Karpas-422 (cell line): Measurements from ENCODE around the gene SYNE1. TPM values are rescaled to one million over a fixed set of nuclear protein-coding genes. Genes with fewer than 3 reads are reported as not detected.

Source experiments
- DNase-seq: peaks from one replicate; pipeline ENCODE4 v3.0.0-alpha.2; 2015
- H2AFZ ChIP-seq: fragments of 200-600 bp; sonication (generic); 2 replicates; pipeline ENCODE4 v1.6.1; 2014; ENCODE audit warnings: antibody characterized with exemption, low read length, mixed read lengths
- H3K27ac ChIP-seq: fragments of 200-600 bp; sonication (generic); 2 replicates; pipeline ENCODE4 v1.5.1; 2014; ENCODE audit warnings: mild to moderate bottlenecking, low read length, moderate library complexity
- H3K27me3 ChIP-seq: fragments of 200-600 bp; sonication (generic); 2 replicates; pipeline ENCODE4 v1.6.1; 2014; ENCODE audit warnings: low read length, mixed read lengths
- H3K36me3 ChIP-seq: fragments of 200-600 bp; sonication (generic); 2 replicates; pipeline ENCODE4 v1.6.1; 2014; ENCODE audit warnings: low read length, mixed read lengths; ENCODE audit not compliant: insufficient read depth
- H3K4me1 ChIP-seq: fragments of 200-600 bp; sonication (generic); 2 replicates; pipeline ENCODE4 v1.6.1; 2014; ENCODE audit warnings: mild to moderate bottlenecking, low read length, mixed read lengths
- H3K4me2 ChIP-seq: fragments of 200-600 bp; sonication (generic); 2 replicates; pipeline ENCODE4 v1.6.1; 2014; ENCODE audit warnings: low read length, low read depth, mild to moderate bottlenecking; ENCODE audit not compliant: poor library complexity, severe bottlenecking
- H3K4me3 ChIP-seq: fragments of 200-600 bp; sonication (generic); 2 replicates; pipeline ENCODE4 v1.5.1; 2014; ENCODE audit warnings: mild to moderate bottlenecking, antibody characterized with exemption, low read length, mixed read lengths
- H3K79me2 ChIP-seq: fragments of 200-600 bp; sonication (generic); 2 replicates; pipeline ENCODE4 v1.6.1; 2014; ENCODE audit warnings: mild to moderate bottlenecking, low read length, mixed read lengths
- H3K9ac ChIP-seq: fragments of 200-600 bp; sonication (generic); 2 replicates; pipeline ENCODE4 v1.6.0; 2014; ENCODE audit warnings: low read length
- H3K9me2 ChIP-seq: fragments of 200-600 bp; sonication (generic), shearing (Covaris generic); replicated peaks from 2 replicates; pipeline ENCODE4 v1.6.0; 2014; ENCODE audit warnings: mild to moderate bottlenecking, low read length, moderate library complexity; ENCODE audit not compliant: insufficient read depth
- H3K9me3 ChIP-seq: fragments of 300-700, 200-600 bp; sonication (generic); 2 replicates; pipeline ENCODE4 v1.6.1; 2014; ENCODE audit warnings: low read length, mixed read lengths
- H4K20me1 ChIP-seq: fragments of 200-600 bp; sonication (generic); 2 replicates; pipeline ENCODE4 v1.6.1; 2014; ENCODE audit warnings: mild to moderate bottlenecking, antibody characterized with exemption, low read length, low read depth; ENCODE audit not compliant: insufficient read depth
- total RNA-seq: library from RNA; depleted of rRNA; stranded (reverse); fragments of >200 nt; shearing (Covaris generic); gene quantifications from 2 replicates; pipeline ENCODE4 v1.2.3, GENCODE V29; 2014; ENCODE audit warnings: low replicate concordance

SYNE1 gene
- total RNA-seq, 1 experiment from 2014 or later = 137 TPM

- Histone ChIP-seq H3K27ac (no peak overlapping the region), H3K79me2 (no peaks in the 10 kb centered on the region), H3K4me2 (no peak overlapping the region), H3K9me3 (no peaks in the 10 kb centered on the region), H3K4me1 (peaks cover 14% of the 10 kb centered on the region), H3K9me2 (no peaks in the 10 kb centered on the region), H3K9ac (no peak overlapping the region), H2AFZ (no peak overlapping the region), H3K4me3 (no peak overlapping the region), H3K27me3 (no peaks in the 10 kb centered on the region), H3K36me3 (peaks cover 30% of the 10 kb centered on the region; the same call in 1 of the 2 replicates), H4K20me1 (no peaks in the 10 kb centered on the region)
- no peak for DNase-seq
These were observed 518.5 kb downstream of the SYNE1 start for GRCh38 chr6:152118678-152119077.

- no peak for DNase-seq
- Histone ChIP-seq H3K79me2 (no peaks in the 10 kb centered on the region), H3K9ac (no peak overlapping the region), H4K20me1 (no peaks in the 10 kb centered on the region), H3K9me3 (no peaks in the 10 kb centered on the region), H3K4me2 (no peak overlapping the region), H3K27ac (no peak overlapping the region), H3K9me2 (no peaks in the 10 kb centered on the region), H3K36me3 (peaks cover 26% of the 10 kb centered on the region; the same call in 1 of the 2 replicates), H3K27me3 (no peaks in the 10 kb centered on the region), H3K4me3 (no peak overlapping the region), H2AFZ (no peak overlapping the region), H3K4me1 (peaks cover 14% of the 10 kb centered on the region)
These were observed 518.9 kb downstream of the SYNE1 start for GRCh38 chr6:152118224-152118623.

GRCh38 chr6:152117156-152118133 is 519.7 kb downstream of the SYNE1 start:
- no peaks in the 10 kb centered on the region for H3K27me3 ChIP-seq
- H3K4me1 ChIP-seq = peaks cover 19% of the 10 kb centered on the region
- peaks cover 18% of the 10 kb centered on the region; the same call in 1 of the 2 replicates for H3K36me3 ChIP-seq
- no peaks in the 10 kb centered on the region for H3K79me2 ChIP-seq
- H3K9me2 ChIP-seq = no peaks in the 10 kb centered on the region
- H4K20me1 ChIP-seq = no peaks in the 10 kb centered on the region
- H3K9me3 ChIP-seq = no peaks in the 10 kb centered on the region
- no peak overlapping the region for H2AFZ ChIP-seq
- H3K4me3 ChIP-seq = no peak overlapping the region
- H3K9ac ChIP-seq = no peak overlapping the region
- H3K4me2 ChIP-seq = no peak overlapping the region
- no peak for DNase-seq
- H3K27ac ChIP-seq = no peak overlapping the region

- H3K9me3 ChIP-seq = no peaks in the 10 kb centered on the region
- no peaks in the 10 kb centered on the region for H3K79me2 ChIP-seq
- no peaks in the 10 kb centered on the region for H3K9me2 ChIP-seq
- H4K20me1 ChIP-seq = no peaks in the 10 kb centered on the region
- H3K27ac ChIP-seq = no peak overlapping the region
- H3K4me3 ChIP-seq = no peak overlapping the region
- no peak overlapping the region for H3K9ac ChIP-seq
- DNase-seq = no peak
- H3K4me2 ChIP-seq = no peak overlapping the region
- H2AFZ ChIP-seq = no peak overlapping the region
- no peaks in the 10 kb centered on the region for H3K27me3 ChIP-seq
- peaks cover 29% of the 10 kb centered on the region for H3K4me1 ChIP-seq
- no peaks in the 10 kb centered on the region for H3K36me3 ChIP-seq
These were observed 524.5 kb downstream of the SYNE1 start for GRCh38 chr6:152112491-152113261.

- DNase-seq = no peak
- no peaks in the 10 kb centered on the region for H3K9me2 ChIP-seq
- H3K4me1 ChIP-seq = peaks cover 27% of the 10 kb centered on the region
- H3K79me2 ChIP-seq = no peaks in the 10 kb centered on the region
- H3K4me3 ChIP-seq = no peak overlapping the region
- H3K27me3 ChIP-seq = no peaks in the 10 kb centered on the region
- H3K4me2 ChIP-seq = no peak overlapping the region
- no peak overlapping the region for H3K9ac ChIP-seq
- no peaks in the 10 kb centered on the region for H4K20me1 ChIP-seq
- no peaks in the 10 kb centered on the region for H3K36me3 ChIP-seq
- H3K27ac ChIP-seq = no peak overlapping the region
- no peak overlapping the region for H2AFZ ChIP-seq
- H3K9me3 ChIP-seq = no peaks in the 10 kb centered on the region
These were observed 526.0 kb downstream of the SYNE1 start for GRCh38 chr6:152110886-152111820.

GRCh38 chr6:152107973-152108372 is 529.2 kb downstream of the SYNE1 start:
- H3K4me2 ChIP-seq = no peak overlapping the region
- no peaks in the 10 kb centered on the region for H3K9me2 ChIP-seq
- peaks cover 15% of the 10 kb centered on the region for H3K4me1 ChIP-seq
- no peak for DNase-seq
- H3K9me3 ChIP-seq = no peaks in the 10 kb centered on the region
- no peaks in the 10 kb centered on the region for H3K36me3 ChIP-seq
- no peaks in the 10 kb centered on the region for H3K27me3 ChIP-seq
- no peaks in the 10 kb centered on the region for H4K20me1 ChIP-seq
- H3K9ac ChIP-seq = no peak overlapping the region
- H3K27ac ChIP-seq = no peak overlapping the region
- H2AFZ ChIP-seq = no peak overlapping the region
- no peaks in the 10 kb centered on the region for H3K79me2 ChIP-seq
- no peak overlapping the region for H3K4me3 ChIP-seq

- no peak overlapping the region for H2AFZ ChIP-seq
- H3K9me2 ChIP-seq = no peaks in the 10 kb centered on the region
- H4K20me1 ChIP-seq = no peaks in the 10 kb centered on the region
- no peaks in the 10 kb centered on the region for H3K27me3 ChIP-seq
- no peak for DNase-seq
- no peaks in the 10 kb centered on the region for H3K9me3 ChIP-seq
- no peaks in the 10 kb centered on the region for H3K36me3 ChIP-seq
- H3K27ac ChIP-seq = no peak overlapping the region
- peaks cover 4% of the 10 kb centered on the region for H3K4me1 ChIP-seq
- H3K79me2 ChIP-seq = no peaks in the 10 kb centered on the region
- no peak overlapping the region for H3K9ac ChIP-seq
- H3K4me2 ChIP-seq = no peak overlapping the region
- H3K4me3 ChIP-seq = no peak overlapping the region
These were observed 537.0 kb downstream of the SYNE1 start for GRCh38 chr6:152100183-152100618.
